HUDEP-2 (cell line): ENCODE results near the gene TRPV4.

Experiments used
- DNase-seq, 76 experiments: peaks; one replicate each; lab custom pipeline; 2025; ENCODE audit not compliant: unreplicated experiment in 76 of 76; lab: John Stamatoyannopoulos, UW

The TRPV4 gene

GRCh38 chr12:109810954-109811623 lies 22.1 kb downstream of the TRPV4 start:
- no peak for DNase-seq

- no peak for DNase-seq
Observed at GRCh38 chr12:109808876-109809646, 24.1 kb downstream of the TRPV4 start.

- DNase-seq = no peak
Observed at GRCh38 chr12:109807954-109808643, 25.1 kb downstream of the TRPV4 start.

- peak in 44 of 76 experiments; percentile 2 to 54 (median 24) for DNase-seq
Observed at GRCh38 chr12:109804820-109805761, 28.1 kb downstream of the TRPV4 start.

GRCh38 chr12:109803678-109804077 lies 29.5 kb downstream of the TRPV4 start:
- DNase-seq = no peak

- no peak for DNase-seq
Observed at GRCh38 chr12:109802828-109803227, 30.4 kb downstream of the TRPV4 start.

GRCh38 chr12:109800536-109800935 lies 32.7 kb downstream of the TRPV4 start:
- no peak for DNase-seq

GRCh38 chr12:109798691-109799090 lies 34.5 kb downstream of the TRPV4 start:
- DNase-seq = no peak

GRCh38 chr12:109797905-109798669 lies 35.1 kb downstream of the TRPV4 start:
- DNase-seq = peak in 13 of 76 experiments; percentile 1 to 21 (median 5)

GRCh38 chr12:109796057-109796456 lies 37.1 kb downstream of the TRPV4 start:
- DNase-seq = no peak

- DNase-seq = no peak
Observed at GRCh38 chr12:109795023-109795422, 38.2 kb downstream of the TRPV4 start.

GRCh38 chr12:109793826-109794501 lies 39.2 kb downstream of the TRPV4 start:
- no peak for DNase-seq

GRCh38 chr12:109793411-109793810 lies 39.8 kb downstream of the TRPV4 start:
- no peak for DNase-seq

GRCh38 chr12:109792992-109793391 lies 40.2 kb downstream of the TRPV4 start:
- no peak for DNase-seq

- DNase-seq = no peak
Observed at GRCh38 chr12:109789526-109790048, 43.6 kb downstream of the TRPV4 start.

- no peak for DNase-seq
Observed at GRCh38 chr12:109786799-109787198, 46.4 kb downstream of the TRPV4 start.

- DNase-seq = no peak
Observed at GRCh38 chr12:109785854-109786253, 47.3 kb downstream of the TRPV4 start.

- DNase-seq = no peak
Observed at GRCh38 chr12:109783965-109784244, 49.3 kb downstream of the TRPV4 start.
